ENCODE measurements around the gene HIBCH.

DNA sequence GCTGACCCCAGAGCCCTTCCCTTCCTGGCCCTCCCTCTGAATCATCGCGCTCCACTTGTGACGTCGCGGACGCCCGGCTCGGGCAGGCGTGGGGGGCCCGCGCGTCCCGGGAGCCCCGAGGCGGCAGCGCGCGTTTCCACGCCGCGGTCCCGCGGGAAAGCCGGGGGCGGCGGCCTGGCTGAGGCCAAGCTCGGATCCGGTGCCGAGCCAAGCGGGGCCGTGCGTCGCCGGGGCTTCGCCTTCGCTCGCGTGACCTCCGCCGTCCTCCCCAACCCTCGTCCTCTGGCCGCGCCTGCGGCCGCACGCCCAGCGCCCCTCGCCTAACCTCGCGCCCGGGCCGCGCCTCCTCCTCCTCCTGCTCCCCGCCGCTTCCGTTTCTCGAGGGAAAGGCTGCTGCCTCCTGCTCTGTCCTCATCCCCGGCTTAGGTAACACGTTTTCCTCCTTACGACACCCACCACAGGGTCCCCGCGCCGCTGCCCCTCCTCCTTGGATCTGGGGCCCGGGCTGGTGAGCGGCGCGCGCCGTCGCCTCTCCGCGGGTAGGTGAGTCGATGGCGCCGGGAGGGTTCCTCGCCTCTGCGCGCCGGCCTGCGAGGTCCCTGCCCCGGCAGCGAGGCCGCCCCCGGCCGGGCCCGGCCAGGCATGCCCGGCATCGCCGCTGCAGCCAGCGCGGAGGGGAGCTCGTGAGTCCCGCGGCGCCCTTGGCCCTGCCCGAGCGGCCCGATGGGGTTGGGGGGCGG, 24.1 kb upstream of the HIBCH start, which contains the start of gene INPP1:
- TF ChIP-seq CREB1 (CRISPR knock-in tag; IDR thresholded peaks at IDR 0.05) = peak; percentile 86
- TF ChIP-seq, protein P1, sequence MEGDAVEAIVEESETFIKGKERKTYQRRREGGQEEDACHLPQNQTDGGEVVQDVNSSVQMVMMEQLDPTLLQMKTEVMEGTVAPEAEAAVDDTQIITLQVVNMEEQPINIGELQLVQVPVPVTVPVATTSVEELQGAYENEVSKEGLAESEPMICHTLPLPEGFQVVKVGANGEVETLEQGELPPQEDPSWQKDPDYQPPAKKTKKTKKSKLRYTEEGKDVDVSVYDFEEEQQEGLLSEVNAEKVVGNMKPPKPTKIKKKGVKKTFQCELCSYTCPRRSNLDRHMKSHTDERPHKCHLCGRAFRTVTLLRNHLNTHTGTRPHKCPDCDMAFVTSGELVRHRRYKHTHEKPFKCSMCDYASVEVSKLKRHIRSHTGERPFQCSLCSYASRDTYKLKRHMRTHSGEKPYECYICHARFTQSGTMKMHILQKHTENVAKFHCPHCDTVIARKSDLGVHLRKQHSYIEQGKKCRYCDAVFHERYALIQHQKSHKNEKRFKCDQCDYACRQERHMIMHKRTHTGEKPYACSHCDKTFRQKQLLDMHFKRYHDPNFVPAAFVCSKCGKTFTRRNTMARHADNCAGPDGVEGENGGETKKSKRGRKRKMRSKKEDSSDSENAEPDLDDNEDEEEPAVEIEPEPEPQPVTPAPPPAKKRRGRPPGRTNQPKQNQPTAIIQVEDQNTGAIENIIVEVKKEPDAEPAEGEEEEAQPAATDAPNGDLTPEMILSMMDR (IDR thresholded peaks at IDR 0.05) = no peak
- TF ChIP-seq, protein P2, sequence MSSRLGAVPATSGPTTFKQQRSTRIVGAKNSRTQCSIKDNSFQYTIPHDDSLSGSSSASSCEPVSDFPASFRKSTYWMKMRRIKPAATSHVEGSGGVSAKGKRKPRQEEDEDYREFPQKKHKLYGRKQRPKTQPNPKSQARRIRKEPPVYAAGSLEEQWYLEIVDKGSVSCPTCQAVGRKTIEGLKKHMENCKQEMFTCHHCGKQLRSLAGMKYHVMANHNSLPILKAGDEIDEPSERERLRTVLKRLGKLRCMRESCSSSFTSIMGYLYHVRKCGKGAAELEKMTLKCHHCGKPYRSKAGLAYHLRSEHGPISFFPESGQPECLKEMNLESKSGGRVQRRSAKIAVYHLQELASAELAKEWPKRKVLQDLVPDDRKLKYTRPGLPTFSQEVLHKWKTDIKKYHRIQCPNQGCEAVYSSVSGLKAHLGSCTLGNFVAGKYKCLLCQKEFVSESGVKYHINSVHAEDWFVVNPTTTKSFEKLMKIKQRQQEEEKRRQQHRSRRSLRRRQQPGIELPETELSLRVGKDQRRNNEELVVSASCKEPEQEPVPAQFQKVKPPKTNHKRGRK (CRISPR knock-in tag; IDR thresholded peaks at IDR 0.05; ENCODE audit: borderline replicate concordance) = no peak
- TF ChIP-seq ZNF121 (CRISPR knock-in tag; IDR thresholded peaks at IDR 0.05) = no peak
- TF ChIP-seq, protein P3, sequence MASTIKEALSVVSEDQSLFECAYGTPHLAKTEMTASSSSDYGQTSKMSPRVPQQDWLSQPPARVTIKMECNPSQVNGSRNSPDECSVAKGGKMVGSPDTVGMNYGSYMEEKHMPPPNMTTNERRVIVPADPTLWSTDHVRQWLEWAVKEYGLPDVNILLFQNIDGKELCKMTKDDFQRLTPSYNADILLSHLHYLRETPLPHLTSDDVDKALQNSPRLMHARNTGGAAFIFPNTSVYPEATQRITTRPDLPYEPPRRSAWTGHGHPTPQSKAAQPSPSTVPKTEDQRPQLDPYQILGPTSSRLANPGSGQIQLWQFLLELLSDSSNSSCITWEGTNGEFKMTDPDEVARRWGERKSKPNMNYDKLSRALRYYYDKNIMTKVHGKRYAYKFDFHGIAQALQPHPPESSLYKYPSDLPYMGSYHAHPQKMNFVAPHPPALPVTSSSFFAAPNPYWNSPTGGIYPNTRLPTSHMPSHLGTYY (CRISPR knock-in tag; IDR thresholded peaks at IDR 0.05) = no peak
- TF ChIP-seq, protein P4, sequence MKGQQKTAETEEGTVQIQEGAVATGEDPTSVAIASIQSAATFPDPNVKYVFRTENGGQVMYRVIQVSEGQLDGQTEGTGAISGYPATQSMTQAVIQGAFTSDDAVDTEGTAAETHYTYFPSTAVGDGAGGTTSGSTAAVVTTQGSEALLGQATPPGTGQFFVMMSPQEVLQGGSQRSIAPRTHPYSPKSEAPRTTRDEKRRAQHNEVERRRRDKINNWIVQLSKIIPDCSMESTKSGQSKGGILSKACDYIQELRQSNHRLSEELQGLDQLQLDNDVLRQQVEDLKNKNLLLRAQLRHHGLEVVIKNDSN (CRISPR knock-in tag; IDR thresholded peaks at IDR 0.05) = peak; percentile 49
